ENCODE results near the gene CTNND2. TPM values are rescaled to one million over a fixed set of nuclear protein-coding genes. Genes with fewer than 3 reads are reported as not detected.

Gene CTNND2
- polyA plus RNA-seq, 1 donor: 0.75 TPM

- DNase-seq (ENCODE audit: low read depth): no peak
Observed at GRCh38 chr5:10932426-10932825, 971.8 kb downstream of the CTNND2 start.

DNA sequence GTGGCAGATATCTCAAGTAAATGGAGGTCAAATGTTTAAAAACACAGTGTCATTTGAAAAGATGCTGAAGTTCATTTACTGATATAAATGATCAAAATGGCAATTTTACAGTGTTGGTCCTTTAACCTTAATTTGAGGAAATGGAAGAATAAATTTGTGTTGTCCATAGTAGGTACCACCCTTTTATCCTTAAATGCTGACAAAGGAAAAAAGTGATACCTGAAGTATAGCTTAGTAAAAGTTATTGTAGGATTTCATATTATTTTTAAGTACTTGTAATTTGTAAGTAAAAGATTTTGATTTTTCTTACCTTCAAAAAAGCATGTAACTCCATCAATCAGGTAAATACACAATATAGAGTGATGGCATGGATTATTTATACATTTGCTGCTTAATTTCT, 976.6 kb downstream of the CTNND2 start:
- DNase-seq (ENCODE audit: low read depth): no peak

DNA sequence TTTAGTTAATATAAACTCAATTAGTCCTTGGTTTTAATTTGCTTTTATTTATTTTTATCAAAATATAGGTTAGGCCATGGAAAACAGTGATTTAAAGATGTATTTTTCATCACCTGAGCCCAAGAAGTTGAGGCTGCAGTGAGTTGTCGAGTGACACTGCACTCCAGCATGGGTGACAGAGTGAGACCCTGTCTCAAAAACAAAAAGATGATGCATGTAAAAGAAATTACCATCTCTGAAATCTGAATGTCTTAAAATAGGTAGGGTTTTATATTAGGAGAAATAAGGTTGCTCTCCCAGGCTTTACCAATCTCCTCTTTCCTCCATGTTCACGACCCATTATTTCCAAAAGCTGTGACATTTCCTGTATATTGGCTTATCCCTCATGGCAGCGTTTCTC, 980.9 kb downstream of the CTNND2 start:
- DNase-seq (ENCODE audit: low read depth): no peak
